Small intestine (tissue), 7 donors: ENCODE measurements around the gene ZBTB17. TPM values are rescaled to one million over a fixed set of nuclear protein-coding genes. Genes with fewer than 3 reads are reported as not detected.

Experiments
- DNase-seq, 2 donors: peaks; one replicate each; pipeline versions ENCODE4 v3.0.0 to v3.0.0-alpha.2; 2013
- FAIRE-seq: peaks from 2 replicates; lab custom pipeline; 2012; peaks lifted over from hg19 to GRCh38; lab: Jason Lieb, UNC
- H3K27ac ChIP-seq, 3 donors: one replicate each; pipeline ENCODE4 v1.5.1; 2013; ENCODE audit warnings: low read length in 2 of 3, mild to moderate bottlenecking in 2 of 3, control low read depth in 1 of 3, inconsistent platforms in 1 of 3, low read depth in 1 of 3, moderate library complexity in 1 of 3
- H3K27me3 ChIP-seq, 3 donors: one replicate each; pipeline ENCODE4 v1.6.1; 2013; ENCODE audit warnings: low read length in 3 of 3, inconsistent platforms in 1 of 3; ENCODE audit not compliant: control insufficient read depth in 3 of 3, insufficient read depth in 3 of 3
- H3K36me3 ChIP-seq, 3 donors: one replicate each; pipeline ENCODE4 v1.6.1; 2013; ENCODE audit warnings: low read length in 3 of 3, inconsistent platforms in 1 of 3, low read depth in 1 of 3, mild to moderate bottlenecking in 1 of 3, moderate library complexity in 1 of 3; ENCODE audit not compliant: control insufficient read depth in 3 of 3, insufficient read depth in 2 of 3
- H3K4me1 ChIP-seq, 3 donors: one replicate each; pipeline ENCODE4 v1.6.1; 2013; ENCODE audit warnings: low read length in 2 of 3, inconsistent platforms in 1 of 3, low read depth in 1 of 3, mild to moderate bottlenecking in 1 of 3, moderate library complexity in 1 of 3; ENCODE audit not compliant: control insufficient read depth in 3 of 3, insufficient read depth in 2 of 3
- H3K4me3 ChIP-seq, 3 donors: one replicate each; pipeline ENCODE4 v1.5.1; 2013; ENCODE audit warnings: low read length in 3 of 3, control low read depth in 1 of 3, inconsistent platforms in 1 of 3, low read depth in 1 of 3, mild to moderate bottlenecking in 1 of 3, moderate library complexity in 1 of 3
- H3K9me3 ChIP-seq, 2 donors: one replicate each; pipeline ENCODE4 v1.6.1; 2013; ENCODE audit warnings: low read depth in 1 of 2, low read length in 1 of 2; ENCODE audit not compliant: control insufficient read depth in 2 of 2, insufficient read depth in 1 of 2
- WGBS, 3 donors: extraction: QIAGEN DNeasy Blood & Tissue Kit; methylation state at CpG; one replicate each; pipeline ENCODE4 v1.1.7; 2013; 5-methylcytosine and 5-hydroxymethylcytosine counted together
- polyA plus RNA-seq, 4 donors: library from polyadenylated mRNA; stranded (reverse) in 3 of 4; unstranded in 1 of 4; fragments of 200-250 nt in 3 of 4; fragments of 120-200 nt in 1 of 4; gene quantifications; one replicate each; pipeline versions ENCODE4 v1.2.1 to v1.2.3, GENCODE V29; 2013
- donor health status: healthy with polysubstance abuse.
- donor health status: control.
- donor health status: control.
- donor health status: Bipolar disorder and iron deficiency.
- donor health status: healthy.

ZBTB17 gene
- polyA plus RNA-seq, 4 donors = 18.7 to 89.2 (median 49.9) TPM

DNA sequence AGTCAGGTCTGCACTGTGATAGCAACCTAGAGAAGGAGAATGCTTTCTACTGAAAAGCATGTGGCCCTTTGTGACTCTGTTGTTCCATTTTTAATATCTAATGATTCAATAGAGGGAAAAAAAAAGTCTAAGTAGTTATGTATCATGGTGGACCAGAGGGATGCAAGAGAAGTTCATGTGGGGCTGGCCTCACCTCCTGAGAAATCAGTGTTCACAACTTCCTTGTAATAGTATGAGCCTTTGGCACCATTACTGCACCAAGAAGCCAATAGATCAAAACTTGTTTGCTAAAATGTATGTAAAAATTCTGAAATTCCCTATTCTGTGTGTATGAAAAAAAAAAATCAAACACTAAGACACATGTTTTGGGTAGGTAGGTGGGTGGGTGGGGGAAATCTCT is 5.0 kb downstream of the ZBTB17 start:
- Histone ChIP-seq H3K36me3 (peaks cover 5 to 43% (median 8%) of the 10 kb centered on the region in 3 donors), H3K4me3 (no peak overlapping the region), H3K9me3 (peaks cover 0 to 16% of the 10 kb centered on the region in 2 donors), H3K27ac (no peak overlapping the region), H3K4me1 (peaks cover 0 to 11% (median 2%) of the 10 kb centered on the region in 3 donors), H3K27me3 (no peaks in the 10 kb centered on the region)
- no peak for DNase-seq
- FAIRE-seq = no peak

DNA sequence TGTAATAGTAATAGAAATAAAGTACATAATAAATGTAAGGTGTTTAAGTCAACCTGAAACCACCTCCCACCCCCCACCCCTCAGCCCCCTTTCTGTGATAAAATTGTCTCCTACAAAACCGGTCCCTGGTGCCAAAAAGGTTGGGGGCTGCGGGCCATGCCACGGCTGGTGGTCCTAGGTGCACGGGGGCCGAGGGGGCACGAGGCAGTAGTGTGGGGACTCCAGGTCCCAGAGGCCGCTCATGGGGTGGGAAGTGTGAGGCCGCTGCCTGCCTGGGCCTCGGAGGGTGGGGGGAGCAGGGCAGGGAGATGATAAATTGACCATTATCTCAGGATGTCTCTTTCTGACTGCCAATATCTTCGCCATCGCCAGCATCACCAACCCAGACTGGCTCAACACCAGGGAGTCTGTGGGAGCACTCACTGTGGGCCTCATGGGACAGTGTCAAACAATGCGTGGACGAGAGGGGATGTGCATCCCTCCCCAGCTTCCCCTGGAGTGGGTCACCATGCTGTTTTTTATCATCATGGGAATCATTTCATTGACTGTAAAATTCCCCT is 6.5 kb downstream of the ZBTB17 start:
- WGBS, 3 donors = 97 to 98% (median 98%) methylated on average over 13 of the region's 13 CpGs
- H3K27ac ChIP-seq = no peak overlapping the region
- no peak for DNase-seq
- no peaks in the 10 kb centered on the region for H3K27me3 ChIP-seq
- no peak overlapping the region for H3K4me3 ChIP-seq
- peaks cover 5 to 45% (median 8%) of the 10 kb centered on the region in 3 donors for H3K36me3 ChIP-seq
- peaks cover 0 to 16% of the 10 kb centered on the region in 2 donors for H3K9me3 ChIP-seq
- FAIRE-seq = no peak
- H3K4me1 ChIP-seq = peaks cover 0 to 8% (median 0%) of the 10 kb centered on the region in 3 donors

DNA sequence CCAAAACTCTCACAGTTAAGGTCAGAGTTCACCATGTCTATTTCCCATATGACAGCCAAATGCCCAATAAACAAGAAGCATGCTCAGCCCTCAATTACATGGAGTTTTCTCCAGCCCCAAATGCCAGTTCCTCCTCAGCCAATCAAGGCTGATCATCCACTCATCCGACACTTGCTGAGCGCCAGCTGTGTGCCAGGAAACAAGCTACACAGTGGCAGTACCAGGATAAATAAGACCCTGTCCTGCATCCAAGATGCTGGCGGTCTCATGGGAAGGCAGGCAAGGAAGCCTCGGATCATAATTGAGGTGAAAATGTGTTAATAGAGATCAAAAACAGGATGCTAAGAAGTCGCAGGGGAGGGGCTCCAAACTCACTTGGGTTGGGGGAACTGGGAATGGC is 7.7 kb downstream of the ZBTB17 start:
- Histone ChIP-seq H3K36me3 (peaks cover 5 to 45% (median 8%) of the 10 kb centered on the region in 3 donors), H3K27ac (no peak overlapping the region), H3K4me3 (no peak overlapping the region), H3K9me3 (peaks cover 0 to 16% of the 10 kb centered on the region in 2 donors), H3K27me3 (no peaks in the 10 kb centered on the region), H3K4me1 (peaks cover 0 to 8% (median 0%) of the 10 kb centered on the region in 3 donors)
- FAIRE-seq (no peak), DNase-seq (no peak)
- 92 to 94% (median 93%) methylated on average over 5 of the region's 5 CpGs for WGBS, 3 donors

DNA sequence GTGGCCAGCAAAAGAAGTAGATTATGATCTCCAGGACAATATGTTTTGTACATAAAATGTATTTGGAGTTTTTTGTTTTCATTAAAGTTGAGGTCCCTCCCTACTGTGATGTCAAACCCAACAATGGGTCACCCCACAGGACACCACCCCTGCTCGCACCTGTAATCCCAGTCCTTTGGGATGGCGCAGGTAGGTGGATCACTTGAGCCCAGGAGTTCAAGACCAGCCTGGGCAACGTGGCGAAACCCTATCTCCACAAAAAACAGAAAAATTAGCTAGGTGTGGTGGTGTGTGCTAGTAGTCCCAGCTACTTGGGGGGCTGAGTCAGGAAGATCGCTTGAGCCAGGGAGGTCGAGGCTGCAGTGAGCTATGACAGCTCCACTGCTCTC is 9.0 kb downstream of the ZBTB17 start:
- Histone ChIP-seq H3K9me3 (peaks cover 0 to 12% of the 10 kb centered on the region in 2 donors), H3K27ac (no peak overlapping the region), H3K4me3 (no peak overlapping the region), H3K4me1 (peaks cover 0 to 8% (median 0%) of the 10 kb centered on the region in 3 donors), H3K27me3 (no peaks in the 10 kb centered on the region), H3K36me3 (peaks cover 0 to 40% (median 3%) of the 10 kb centered on the region in 3 donors)
- FAIRE-seq (no peak), DNase-seq (no peak)
- 96 to 98% (median 96%) methylated on average over 6 of the region's 6 CpGs for WGBS, 3 donors

DNA sequence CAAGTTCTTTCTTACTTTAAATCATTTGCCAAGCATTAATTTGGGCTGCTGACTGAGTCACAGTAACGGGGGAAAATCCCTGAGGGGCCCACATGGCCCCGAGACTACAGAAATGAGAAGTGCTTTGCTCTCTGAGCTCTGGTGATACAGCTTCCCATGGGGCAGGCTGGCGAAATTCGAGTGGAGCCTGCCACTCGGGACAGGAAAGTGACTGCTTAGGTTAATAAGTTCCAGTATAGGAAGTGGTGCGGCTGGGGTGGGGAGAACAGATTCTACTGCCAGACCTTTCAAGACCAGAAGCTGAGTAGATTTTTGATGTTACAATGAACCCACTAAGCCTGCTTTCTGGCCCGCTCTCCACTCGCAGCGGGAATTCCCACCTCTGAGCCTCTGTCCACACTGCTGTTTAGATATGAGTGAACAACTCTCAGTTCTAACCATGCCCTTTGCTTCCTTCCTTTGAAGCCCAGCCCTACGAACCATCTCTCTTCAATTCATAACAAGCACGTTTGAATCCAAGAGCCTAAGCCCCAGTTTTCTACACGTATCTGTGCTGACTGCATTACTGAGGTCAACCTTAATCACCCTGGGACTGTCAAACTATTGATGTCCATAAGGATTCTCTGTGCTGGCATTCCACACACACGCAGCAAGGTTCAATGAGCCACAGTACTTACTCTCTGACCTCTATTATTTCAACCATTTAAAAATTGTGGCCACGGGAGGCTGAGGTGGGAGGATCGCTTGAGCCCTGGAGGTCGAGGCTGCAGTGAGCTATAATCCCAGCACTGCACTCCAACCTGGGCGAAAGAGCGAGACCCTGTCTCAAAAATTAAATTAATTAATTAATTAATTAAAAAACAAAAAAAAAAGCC is 9.6 kb downstream of the ZBTB17 start:
- WGBS, 3 donors = 57 to 78% (median 61%) methylated on average over 18 of the region's 18 CpGs
- H3K27ac ChIP-seq = peak overlapping the region in 1 of 3 donors; percentile 81
- DNase-seq (peak in 1 of 2 donors; percentile 10), FAIRE-seq (no peak)
- H3K27me3 ChIP-seq = no peaks in the 10 kb centered on the region
- H3K4me3 ChIP-seq = no peak overlapping the region
- H3K4me1 ChIP-seq = peaks cover 0 to 8% (median 0%) of the 10 kb centered on the region in 3 donors
- H3K9me3 ChIP-seq = peaks cover 0 to 12% of the 10 kb centered on the region in 2 donors
- H3K36me3 ChIP-seq = peaks cover 0 to 41% (median 2%) of the 10 kb centered on the region in 3 donors

DNA sequence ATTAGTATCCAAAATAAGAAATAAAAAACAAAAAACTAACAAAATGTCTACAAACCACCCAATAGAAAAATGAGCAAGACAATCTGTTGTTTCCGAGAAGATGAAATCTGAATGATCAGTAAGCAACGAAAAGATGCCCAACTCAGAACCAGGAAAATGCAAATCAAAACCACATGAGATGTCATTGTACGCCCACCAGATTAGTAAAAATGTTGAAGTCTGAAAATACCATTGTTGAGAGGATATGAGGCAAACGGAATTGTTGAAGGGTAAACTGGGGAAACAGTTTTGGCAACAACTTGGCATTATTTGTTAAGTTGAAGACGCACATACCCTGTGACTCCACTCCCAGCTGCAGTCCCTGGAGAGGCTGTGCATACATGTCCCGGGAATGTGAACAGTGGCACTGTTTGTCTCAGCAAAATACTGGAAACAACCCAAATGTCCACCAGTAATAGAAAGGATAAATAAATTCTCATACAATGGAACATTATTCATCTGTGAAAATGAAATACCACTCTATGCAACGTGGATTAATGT is 10.6 kb downstream of the ZBTB17 start:
- no peak overlapping the region for H3K4me3 ChIP-seq
- H3K27me3 ChIP-seq = no peaks in the 10 kb centered on the region
- H3K4me1 ChIP-seq = peaks cover 0 to 8% (median 0%) of the 10 kb centered on the region in 3 donors
- FAIRE-seq = no peak
- 52 to 79% (median 67%) methylated on average over 7 of the region's 7 CpGs for WGBS, 3 donors
- peaks cover 0 to 41% (median 2%) of the 10 kb centered on the region in 3 donors for H3K36me3 ChIP-seq
- no peak for DNase-seq
- H3K27ac ChIP-seq = peak overlapping the region in 1 of 3 donors; percentile 58
- peaks cover 0 to 12% of the 10 kb centered on the region in 2 donors for H3K9me3 ChIP-seq

DNA sequence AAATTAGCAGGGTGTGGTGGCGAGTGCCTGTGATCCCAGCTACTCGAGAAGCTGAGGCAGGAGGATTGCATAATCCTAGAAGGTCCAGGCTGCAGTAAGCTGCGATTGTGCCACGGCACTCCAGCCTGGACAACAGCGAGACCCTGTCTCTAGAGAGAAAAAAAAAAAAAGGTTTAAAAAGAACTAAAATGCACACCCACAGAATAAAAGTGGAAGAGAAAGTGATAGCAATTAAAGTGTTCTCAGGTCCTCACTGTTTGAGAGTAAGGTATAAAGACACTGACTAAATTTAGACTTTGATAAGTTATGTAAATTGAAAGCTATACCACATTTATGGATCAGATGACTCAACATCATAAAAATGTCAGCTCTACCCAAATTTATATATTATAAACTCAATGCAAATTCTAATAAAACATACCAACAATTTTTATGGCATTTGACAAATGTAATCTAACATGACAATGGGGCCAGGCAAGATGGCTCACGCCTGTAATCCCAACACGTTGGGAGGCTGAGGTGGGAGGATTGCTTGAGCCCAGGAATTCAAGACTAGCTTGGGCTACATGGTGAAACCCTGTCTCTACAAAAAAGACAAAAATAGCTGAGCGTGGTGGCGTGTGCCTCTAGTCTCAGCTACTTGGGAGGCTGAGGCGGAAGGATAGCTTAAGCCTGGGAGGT is 11.8 kb downstream of the ZBTB17 start:
- Histone ChIP-seq H3K4me3 (no peak overlapping the region), H3K4me1 (peaks cover 0 to 8% (median 0%) of the 10 kb centered on the region in 3 donors), H3K9me3 (peaks cover 0 to 4% of the 10 kb centered on the region in 2 donors), H3K27me3 (no peaks in the 10 kb centered on the region), H3K27ac (no peak overlapping the region), H3K36me3 (peaks cover 0 to 35% (median 2%) of the 10 kb centered on the region in 3 donors)
- DNase-seq (no peak), FAIRE-seq (no peak)
- WGBS, 3 donors = 66 to 76% (median 69%) methylated on average over 10 of the region's 10 CpGs
